Left ventricle myocardium superior (tissue), 1 donor: ENCODE results near the gene ACVR1. TPM values are rescaled to one million over a fixed set of nuclear protein-coding genes. Genes with fewer than 3 reads are reported as not detected.

Experiments used
- ATAC-seq: fragments of 200-7000 bp; cut with Tn5 transposase; one replicate; pipeline ENCODE4 v1.9.1; 2020; ENCODE audit warnings: mild to moderate bottlenecking, moderate library complexity
- DNase-seq: peaks from one replicate; pipeline ENCODE4 v3.0.0-alpha.2; 2020
- intact Hi-C: fragments of 100-400 bp; cut with micrococcal nuclease; formaldehyde crosslinking; loops from one replicate; pipeline ENCODE4 v1.11.0; 2022
- total RNA-seq: library from RNA; stranded (reverse); fragmentation: NEBNext Ultra II Directional; extraction: Animal tissue kit (Norgen Biotek cat#: 25700); gene quantifications from one replicate; pipeline ENCODE4 v1.2.1, GENCODE V29; 2021
- donor health status: DM: no; HTN: yes; CAD: no; lungs with severe emphysema.

ACVR1 gene
- total RNA-seq, 1 donor from 2014 or later = 26.8 TPM

DNA sequence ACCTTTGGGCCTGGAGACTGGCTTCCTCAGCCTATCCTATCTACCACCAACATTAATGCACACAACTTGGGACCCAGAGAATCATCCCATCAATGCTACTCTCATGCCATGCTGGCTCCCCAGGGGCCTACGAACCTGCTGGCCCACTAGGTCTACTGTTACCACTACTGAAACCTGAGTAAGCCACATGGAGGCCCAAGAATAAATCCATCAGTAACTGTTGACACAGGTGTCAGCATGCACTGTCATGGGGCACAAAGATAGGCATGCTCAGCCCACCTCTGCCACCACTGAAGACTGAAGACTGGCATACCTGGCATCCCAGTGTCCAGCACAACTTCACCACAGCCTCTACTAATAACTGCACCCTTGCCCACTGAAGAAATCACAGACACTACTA is 176.3 kb downstream of the ACVR1 start:
- ATAC-seq = no peak

GRCh38 chr2:157699009-157699408 is 177.1 kb downstream of the ACVR1 start:
- no peak for DNase-seq
- intact Hi-C loops = no loop called here
- ATAC-seq = no peak

More for the DNA sequence above, 176.3 kb downstream of the ACVR1 start:
- DNase-seq = no peak
- intact Hi-C loops = no loop called here

- ATAC-seq = no peak
- intact Hi-C loops = no loop called here
- no peak for DNase-seq
These were observed 177.7 kb downstream of the ACVR1 start for GRCh38 chr2:157698430-157698829.

- no peak for ATAC-seq
- DNase-seq = no peak
- intact Hi-C loops = no loop called here
These were observed 180.1 kb downstream of the ACVR1 start for GRCh38 chr2:157696036-157696435.

- intact Hi-C loops = no loop called here
- ATAC-seq (no peak), DNase-seq (no peak)
These were observed 183.4 kb downstream of the ACVR1 start for GRCh38 chr2:157692768-157693167.

GRCh38 chr2:157691695-157692094 is 184.4 kb downstream of the ACVR1 start:
- intact Hi-C loops = no loop called here
- no peak for DNase-seq
- ATAC-seq = no peak

DNA sequence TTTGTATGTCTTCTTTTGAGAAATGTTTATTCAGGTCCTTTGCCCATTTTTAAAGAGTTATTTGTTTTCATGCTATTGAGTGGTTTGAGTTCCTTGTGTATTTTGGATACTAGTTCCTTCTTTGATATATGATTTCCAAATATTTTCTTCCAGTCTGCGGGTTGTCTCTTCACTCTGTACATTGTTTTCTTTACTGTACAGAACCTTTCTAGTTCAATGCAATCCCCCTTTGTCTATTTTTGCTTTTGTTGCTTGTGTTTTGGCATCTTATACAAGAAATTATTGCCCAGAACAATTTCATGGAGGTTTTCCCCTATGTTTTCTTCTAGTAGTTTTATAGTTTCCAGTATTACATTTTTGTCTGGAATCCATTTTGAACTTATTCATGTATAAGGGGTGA is 185.0 kb downstream of the ACVR1 start:
- ATAC-seq = no peak
- intact Hi-C loops = no loop called here
- DNase-seq = no peak

Other genes with a start within 250 kb of the ACVR1 start
- gene ACVR1C, start 247.5 kb downstream of the ACVR1 start, total RNA-seq = 0.32 TPM
- not detected for gene UPP2, start 225.5 kb upstream of the ACVR1 start, total RNA-seq